ENCODE data around the gene TBC1D24.

GRCh38 chr16:2450975-2451381, 23.9 kb upstream of the TBC1D24 start:
- TF ChIP-seq CTCF (IDR thresholded peaks at IDR 0.05), result no peak
- TF ChIP-seq EZH2 (IDR thresholded peaks at IDR 0.05; ENCODE audit: borderline replicate concordance, insufficient read depth, low read depth, low read length, poor library complexity, severe bottlenecking), result no peak

All from B cell (primary cell).